Heart left ventricle (tissue), 13 donors: ENCODE results near the gene DOK5.

Experiments used
- CTCF ChIP-seq, 12 donors: fragments of 200-600 bp; sonication (generic) in 4 of 12; IDR thresholded peaks; one replicate each; pipeline versions ENCODE4 v1.5.0 to v1.8.0; 2018 to 2022; ENCODE audit warnings: antibody characterized with exemption in 12 of 12, mild to moderate bottlenecking in 5 of 12
- POLR2A ChIP-seq, 2 donors: fragments of 450-650 bp; IDR thresholded peaks; one replicate each; pipeline ENCODE4 v1.6.1; 2017; ENCODE audit warnings: antibody characterized with exemption in 2 of 2, mild to moderate bottlenecking in 2 of 2, moderate library complexity in 2 of 2
- donor health status: ischemic (EF 13 %, LVEDD 7.1; RV severe dilation, severe dysfunction).
- donor health status: DM: no; HTN: yes; CAD: no.
- donor health status: DM: no; HTN: no; CAD: no.
- donor health status: ischemic (EF 25% LVEDD 6.9; RV normal size, moderate dysfunction).
- donor health status: ischemic (EF 25% LVEDD 5.7; RV mildly dilated, moderate dysfunction).
- donor health status: ischemic (EF 35%, LVEDD 5.7; RV mildly dilated, moderate dysfunction).
- donor health status: nonischemic (EF 11% LVEDD 7.7; RV severe dilation, severe dysfunction).
- donor health status: DM: yes; HTN: yes; CAD: no.
- donor health status: PGD.
- donor health status: ischemic (EF 29% LVEDD 5.4; RV normal size, mild dysfunction).
- donor health status: nonischemic (EF 23%, LVEDD 6.1; RV moderate dilation, normal function).

- TF ChIP-seq CTCF (IDR thresholded peaks at IDR 0.05), result no peak
- no peak for TF ChIP-seq POLR2A (IDR thresholded peaks at IDR 0.05)
Measured at GRCh38 chr20:54532573-54532972, 57.2 kb downstream of the DOK5 start.
